Common myeloid progenitor, CD34-positive (primary cell): ENCODE data around the gene NFKBIB. TPM values are rescaled to one million over a fixed set of nuclear protein-coding genes. Genes with fewer than 3 reads are reported as not detected.

ENCODE experiments used
- CTCF ChIA-PET: fragments of 350-600 bp; sonication (Branson Sonifier 250); formaldehyde crosslinking; loops from one replicate; lab custom pipeline; 2021; ENCODE audit warnings: antibody characterized with exemption; lab: Charles Lee
- POLR2A ChIA-PET: fragments of 350-600 bp; sonication (Branson Sonifier 250); formaldehyde crosslinking; loops from one replicate; lab custom pipeline; 2021; ENCODE audit warnings: antibody characterized with exemption; lab: Charles Lee
- DNase-seq, 3 donors: peaks; one replicate each; pipeline versions ENCODE4 v3.0.0 to v3.0.0-alpha.2; 2013
- H3K27ac ChIP-seq, 2 experiments: 1 replicate in 1 of 2; 2 replicates in 1 of 2; pipeline ENCODE4 v1.7.0; 2013; ENCODE audit warnings: inconsistent platforms in 2 of 2, low read length in 2 of 2, mild to moderate bottlenecking in 2 of 2, low read depth in 1 of 2, moderate library complexity in 1 of 2; ENCODE audit not compliant: severe bottlenecking in 2 of 2, insufficient read depth in 1 of 2, poor library complexity in 1 of 2
- H3K27me3 ChIP-seq, 5 experiments: replicated peaks in 2 of 5; 1 replicate in 3 of 5; 2 replicates in 2 of 5; pipeline versions ENCODE4 v1.6.1 to v1.7.0; 2013; ENCODE audit warnings: low read length in 4 of 5, mild to moderate bottlenecking in 2 of 5, moderate library complexity in 2 of 5, inconsistent platforms in 1 of 5; ENCODE audit not compliant: insufficient read depth in 5 of 5, control insufficient read depth in 4 of 5
- H3K36me3 ChIP-seq, 4 experiments: 1 replicate in 2 of 4; 2 replicates in 2 of 4; pipeline versions ENCODE4 v1.6.1 to v1.7.0; 2013; ENCODE audit warnings: low read length in 3 of 4, control low read depth in 1 of 4, mild to moderate bottlenecking in 1 of 4; ENCODE audit not compliant: control insufficient read depth in 4 of 4, insufficient read depth in 4 of 4
- H3K4me1 ChIP-seq, 4 experiments: 1 replicate in 3 of 4; 2 replicates in 1 of 4; pipeline versions ENCODE4 v1.6.1 to v1.7.1; 2013; ENCODE audit warnings: low read length in 3 of 4, mild to moderate bottlenecking in 3 of 4, control low read depth in 1 of 4, inconsistent platforms in 1 of 4, moderate library complexity in 1 of 4; ENCODE audit not compliant: control insufficient read depth in 4 of 4, insufficient read depth in 4 of 4; ENCODE audit errors: control extremely low read depth in 1 of 4
- H3K4me3 ChIP-seq, 7 experiments: 1 replicate in 4 of 7; 2 replicates in 3 of 7; pipeline versions ENCODE4 v1.5.1 to v1.7.0; 2013; ENCODE audit warnings: mild to moderate bottlenecking in 7 of 7, low read length in 6 of 7, moderate library complexity in 6 of 7, inconsistent platforms in 2 of 7, low read depth in 2 of 7, control low read depth in 1 of 7; ENCODE audit not compliant: insufficient read depth in 4 of 7, control insufficient read depth in 1 of 7; ENCODE audit errors: extremely low read depth in 1 of 7
- H3K9me3 ChIP-seq, 5 experiments: 1 replicate in 4 of 5; 2 replicates in 1 of 5; pipeline versions ENCODE4 v1.6.1 to v1.7.1; 2013; ENCODE audit warnings: low read length in 4 of 5, mild to moderate bottlenecking in 2 of 5, inconsistent platforms in 1 of 5, low read depth in 1 of 5, moderate library complexity in 1 of 5; ENCODE audit not compliant: control insufficient read depth in 4 of 5, insufficient read depth in 2 of 5; ENCODE audit errors: control extremely low read depth in 1 of 5
- WGBS: methylation state at CpG from one replicate; pipeline ENCODE4 v1.1.5; 2013; ENCODE audit not compliant: insufficient coverage; 5-methylcytosine and 5-hydroxymethylcytosine counted together
- polyA plus RNA-seq: library from polyadenylated mRNA; unstranded; fragments of 120-200 nt; gene quantifications from one replicate; pipeline ENCODE4 v1.2.1, GENCODE V29; 2013

NFKBIB gene, protein sequence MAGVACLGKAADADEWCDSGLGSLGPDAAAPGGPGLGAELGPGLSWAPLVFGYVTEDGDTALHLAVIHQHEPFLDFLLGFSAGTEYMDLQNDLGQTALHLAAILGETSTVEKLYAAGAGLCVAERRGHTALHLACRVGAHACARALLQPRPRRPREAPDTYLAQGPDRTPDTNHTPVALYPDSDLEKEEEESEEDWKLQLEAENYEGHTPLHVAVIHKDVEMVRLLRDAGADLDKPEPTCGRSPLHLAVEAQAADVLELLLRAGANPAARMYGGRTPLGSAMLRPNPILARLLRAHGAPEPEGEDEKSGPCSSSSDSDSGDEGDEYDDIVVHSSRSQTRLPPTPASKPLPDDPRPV
- 18.4 TPM for polyA plus RNA-seq

GRCh38 chr19:38899447-38900201, at the start of gene NFKBIB, which contains the start of gene SIRT2:
TSS of gene NFKBIB (plus strand) at chr19:38899969. CDS start at chr19:38900033, 64 bp downstream.
TSS of gene SIRT2 (minus strand) at chr19:38899618. CDS start at chr19:38899521, 97 bp downstream.
- peak; percentile 100 for DNase-seq
- under 1% methylated on average over 63 of the region's 64 CpGs for WGBS
- POLR2A ChIA-PET, result interaction anchor here (0.6 to 1.1 kb wide), 4 partner anchors 48 to 169 kb away, joined by 3 to 5 read pairs (median 4); partner anchors contain the start of gene ECH1
- CTCF ChIA-PET, result interaction anchor here (0.6 to 1.4 kb wide), 3 partner anchors 31 to 53 kb away, joined by 3 read pairs; partner anchors contain the start of genes MRPS12 and SARS2
- H3K4me1 ChIP-seq, result peaks cover 0 to 31% (median 24%) of the 10 kb centered on the region in 4 experiments
- H3K27ac ChIP-seq, result peak within 1 kb of the TSS; percentile 88 to 96
- H3K27me3 ChIP-seq, result no peaks in the 10 kb centered on the region
- H3K9me3 ChIP-seq, result no peaks in the 10 kb centered on the region
- peak within 1 kb of the TSS; percentile 60 to 95 (median 83) for H3K4me3 ChIP-seq
- H3K36me3 ChIP-seq, result peaks cover 2 to 7% (median 7%) of the 10 kb centered on the region in 4 experiments

GRCh38 chr19:38850436-38850975, 49.3 kb upstream of the NFKBIB start:
- Histone ChIP-seq H3K27me3 (no peaks in the 10 kb centered on the region), H3K27ac (peak overlapping the region; percentile 68 to 87), H3K9me3 (no peaks in the 10 kb centered on the region), H3K4me1 (peaks cover 6 to 39% (median 36%) of the 10 kb centered on the region in 4 experiments), H3K36me3 (peaks cover 8 to 32% (median 22%) of the 10 kb centered on the region in 4 experiments), H3K4me3 (peak overlapping the region; percentile 39 to 97 (median 88))
- WGBS, result under 1% methylated on average over 26 of the region's 26 CpGs
- POLR2A ChIA-PET, result interaction anchor here (1.0 to 1.4 kb wide), 2 partner anchors 27 to 49 kb away, joined by 3 read pairs; partner anchors contain the start of genes NFKBIB, RINL and SIRT2
- CTCF ChIA-PET, result interaction anchor here (1.5 to 2.9 kb wide), 3 partner anchors 19 to 36 kb away, joined by 6 to 9 read pairs (median 7); partner anchors contain the start of gene RINL
- DNase-seq, result peak in 2 of 3 donors; percentile 100

GRCh38 chr19:38850976-38851621, 48.7 kb upstream of the NFKBIB start:
- H3K36me3 ChIP-seq, result peaks cover 2 to 26% (median 17%) of the 10 kb centered on the region in 4 experiments
- peak overlapping the region; percentile 68 to 87 for H3K27ac ChIP-seq
- H3K9me3 ChIP-seq, result no peaks in the 10 kb centered on the region
- peaks cover 6 to 39% (median 36%) of the 10 kb centered on the region in 4 experiments for H3K4me1 ChIP-seq
- no peaks in the 10 kb centered on the region for H3K27me3 ChIP-seq
- peak in 1 of 3 donors; percentile 39 for DNase-seq
- H3K4me3 ChIP-seq, result peak overlapping the region; percentile 39 to 97 (median 88)
- under 1% methylated on average over 38 of the region's 40 CpGs for WGBS
- ChIA-PET POLR2A (interaction anchor here (0.6 to 1.4 kb wide), 5 partner anchors 12 to 49 kb away, joined by 3 to 4 read pairs (median 3); partner anchors contain the start of genes NFKBIB, RINL and SIRT2), CTCF (interaction anchor here (0.6 to 2.9 kb wide), 4 partner anchors 18 to 111 kb away, joined by 4 to 9 read pairs (median 6); partner anchors contain the start of gene RINL)

DNA sequence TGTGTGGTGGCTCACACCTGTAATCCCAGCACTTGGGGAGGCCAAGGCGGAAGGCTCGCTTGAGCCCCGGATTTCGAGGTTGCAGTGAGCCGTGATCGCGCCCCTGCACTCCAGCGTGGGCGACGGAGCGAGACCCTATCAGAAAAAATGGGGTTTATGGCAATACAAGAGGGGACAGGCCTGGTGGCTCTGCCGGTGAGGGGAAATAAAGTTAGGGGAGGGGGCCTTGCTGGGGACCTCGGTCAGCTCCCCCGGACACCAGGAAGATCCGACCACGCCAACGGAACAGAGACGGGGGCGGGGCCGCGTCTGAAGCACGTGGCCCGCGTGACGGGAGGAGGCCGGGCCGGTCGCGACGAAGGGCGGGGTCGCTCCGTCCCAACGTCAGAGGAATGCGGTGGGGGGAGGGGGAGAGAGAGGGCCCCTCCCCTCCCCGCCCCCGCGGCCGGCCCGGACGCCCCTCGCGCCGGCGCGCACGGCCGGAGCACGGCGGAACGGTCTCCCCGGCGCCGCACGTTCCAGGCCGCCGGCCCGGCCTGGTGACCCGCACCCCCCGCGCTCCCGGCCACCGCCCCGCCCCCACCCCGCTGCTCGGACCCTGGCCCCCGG, 48.0 kb upstream of the NFKBIB start:
- peak; percentile 86 to 93 (median 92) for DNase-seq
- peak overlapping the region; percentile 68 to 87 for H3K27ac ChIP-seq
- H3K27me3 ChIP-seq, result no peaks in the 10 kb centered on the region
- ChIA-PET POLR2A (interaction anchor here (0.6 to 1.4 kb wide), 4 partner anchors 13 to 48 kb away, joined by 3 to 4 read pairs (median 3); partner anchors contain the start of genes NFKBIB and SIRT2), CTCF (interaction anchor here (0.6 to 2.9 kb wide), 4 partner anchors 18 to 110 kb away, joined by 4 to 9 read pairs (median 6); partner anchors contain the start of gene RINL)
- H3K36me3 ChIP-seq, result peaks cover 0 to 20% (median 13%) of the 10 kb centered on the region in 4 experiments
- H3K9me3 ChIP-seq, result no peaks in the 10 kb centered on the region
- peaks cover 6 to 42% (median 37%) of the 10 kb centered on the region in 4 experiments for H3K4me1 ChIP-seq
- WGBS, result 0% methylated on average over 27 of the region's 67 CpGs
- peak overlapping the region; percentile 39 to 97 (median 88) for H3K4me3 ChIP-seq

DNA sequence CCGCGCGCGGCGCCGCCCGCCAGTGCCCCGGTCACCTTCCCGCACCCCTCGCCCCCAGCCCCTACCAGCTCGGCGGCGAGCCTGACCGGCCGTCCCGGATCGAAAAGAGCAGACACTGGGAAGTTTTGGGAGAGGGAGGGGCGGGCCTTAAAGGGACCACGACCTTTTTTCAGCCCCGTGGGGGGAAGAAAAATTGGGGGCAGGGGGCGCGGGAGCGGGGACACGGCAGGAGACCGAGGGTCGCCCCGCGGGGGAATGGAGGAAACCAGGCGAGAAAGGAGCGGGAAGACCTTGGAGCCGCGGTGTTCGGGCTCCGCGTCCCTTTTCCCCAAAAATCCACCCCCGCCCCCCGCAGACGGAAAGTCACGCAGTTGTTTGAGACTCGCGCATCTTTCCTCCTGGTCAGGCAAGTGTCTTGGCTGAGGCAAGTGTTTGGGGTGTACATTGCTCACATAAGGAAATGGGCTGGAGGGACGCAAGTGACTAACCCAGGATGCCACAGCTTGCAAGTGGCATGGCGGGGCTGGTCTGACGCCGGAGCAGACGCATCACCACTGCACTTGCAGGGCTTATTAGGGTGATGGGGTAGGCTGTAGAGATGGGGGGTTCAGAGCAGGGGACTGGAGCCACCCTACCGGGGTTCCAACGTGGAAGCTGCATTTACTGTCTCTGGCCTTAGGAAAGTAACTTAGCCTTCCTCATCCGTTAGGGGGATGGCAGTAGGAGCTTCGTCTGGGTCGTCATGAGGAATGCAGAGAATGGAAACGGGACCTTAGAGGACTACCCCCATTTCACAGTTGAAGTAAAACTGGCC, 47.3 kb upstream of the NFKBIB start:
- CTCF ChIA-PET, result interaction anchor here (0.7 to 2.9 kb wide), 6 partner anchors 10 to 78 kb away, joined by 3 to 15 read pairs (median 6); partner anchors contain the start of genes MRPS12, RINL and SARS2
- POLR2A ChIA-PET, result interaction anchor here (0.6 to 1.8 kb wide), 3 partner anchors 10 to 47 kb away, joined by 3 to 4 read pairs (median 3); partner anchors contain the start of genes NFKBIB and SIRT2
- Histone ChIP-seq H3K4me1 (peaks cover 6 to 46% (median 43%) of the 10 kb centered on the region in 4 experiments), H3K36me3 (peaks cover 0 to 13% (median 6%) of the 10 kb centered on the region in 4 experiments), H3K27me3 (no peaks in the 10 kb centered on the region), H3K9me3 (no peaks in the 10 kb centered on the region), H3K4me3 (peak overlapping the region; percentile 39 to 96 (median 84)), H3K27ac (peak overlapping the region; percentile 33 to 86)
- 4% methylated on average over 19 of the region's 52 CpGs for WGBS
- DNase-seq, result peak in 2 of 3 donors; percentile 74 to 77
